Measurements from ENCODE around the gene PPM1H.

- TF ChIP-seq, protein P1, sequence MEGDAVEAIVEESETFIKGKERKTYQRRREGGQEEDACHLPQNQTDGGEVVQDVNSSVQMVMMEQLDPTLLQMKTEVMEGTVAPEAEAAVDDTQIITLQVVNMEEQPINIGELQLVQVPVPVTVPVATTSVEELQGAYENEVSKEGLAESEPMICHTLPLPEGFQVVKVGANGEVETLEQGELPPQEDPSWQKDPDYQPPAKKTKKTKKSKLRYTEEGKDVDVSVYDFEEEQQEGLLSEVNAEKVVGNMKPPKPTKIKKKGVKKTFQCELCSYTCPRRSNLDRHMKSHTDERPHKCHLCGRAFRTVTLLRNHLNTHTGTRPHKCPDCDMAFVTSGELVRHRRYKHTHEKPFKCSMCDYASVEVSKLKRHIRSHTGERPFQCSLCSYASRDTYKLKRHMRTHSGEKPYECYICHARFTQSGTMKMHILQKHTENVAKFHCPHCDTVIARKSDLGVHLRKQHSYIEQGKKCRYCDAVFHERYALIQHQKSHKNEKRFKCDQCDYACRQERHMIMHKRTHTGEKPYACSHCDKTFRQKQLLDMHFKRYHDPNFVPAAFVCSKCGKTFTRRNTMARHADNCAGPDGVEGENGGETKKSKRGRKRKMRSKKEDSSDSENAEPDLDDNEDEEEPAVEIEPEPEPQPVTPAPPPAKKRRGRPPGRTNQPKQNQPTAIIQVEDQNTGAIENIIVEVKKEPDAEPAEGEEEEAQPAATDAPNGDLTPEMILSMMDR (IDR thresholded peaks at IDR 0.05; ENCODE audit: low read depth, low read length): no peak
- no peak for TF ChIP-seq EZH2phosphoT487 (IDR thresholded peaks at IDR 0.05; ENCODE audit: low read depth)
Observed at GRCh38 chr12:62891805-62892549, 43.0 kb downstream of the PPM1H start.

Data from OCI-LY3 (cell line).